SH-SY5Y (cell line): ENCODE data around the gene PLEKHA5.

Experiments used
- GATA2 ChIP-seq: IDR thresholded peaks from 2 replicates; pipeline ENCODE4 v1.6.1; 2011; ENCODE audit warnings: mild to moderate bottlenecking, low read depth, low read length
- GATA3 ChIP-seq: IDR thresholded peaks from 2 replicates; pipeline ENCODE4 v1.6.1; 2011; ENCODE audit warnings: low read depth, mild to moderate bottlenecking, low read length, moderate library complexity

Gene PLEKHA5

DNA sequence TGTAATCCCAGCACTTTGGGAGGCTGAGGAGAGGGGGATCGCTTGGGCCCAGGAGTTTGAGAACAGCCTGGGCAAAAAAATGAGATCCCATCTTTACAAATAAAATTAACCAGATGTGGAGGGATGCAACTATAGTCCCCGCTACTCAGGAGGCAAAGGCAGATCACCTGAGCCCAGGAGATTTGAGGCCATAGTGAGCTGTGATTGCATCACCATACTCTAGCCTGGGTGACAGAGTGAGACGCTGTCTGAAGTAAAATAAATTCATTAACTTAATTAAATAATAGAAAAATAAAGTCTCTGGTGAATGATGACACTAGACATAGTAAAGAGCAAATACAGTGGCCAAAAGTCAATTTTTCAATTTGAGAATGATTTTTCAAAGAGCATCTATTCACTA is 16.1 kb upstream of the PLEKHA5 start:
- TF ChIP-seq GATA2: no peak

DNA sequence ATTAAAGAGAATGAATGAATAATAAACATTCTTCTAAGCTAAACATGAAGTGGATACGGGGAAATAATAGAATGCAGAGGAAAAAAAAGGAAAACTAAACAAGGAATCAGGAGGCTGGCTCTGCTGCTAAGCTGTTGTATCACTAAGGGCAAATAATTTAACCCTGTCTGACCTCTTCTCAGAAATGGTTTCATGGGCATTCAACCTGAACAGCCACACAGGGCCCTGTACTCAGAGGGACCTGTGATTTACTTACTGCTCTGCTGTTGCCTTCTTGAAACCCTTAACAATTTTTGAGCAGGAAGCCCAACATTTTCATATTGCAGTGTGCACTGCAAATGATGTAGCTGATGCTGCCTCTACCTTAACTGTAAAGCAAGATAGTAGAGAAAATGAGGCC is 14.2 kb upstream of the PLEKHA5 start:
- TF ChIP-seq GATA2 (no peak), GATA3 (no peak)

DNA sequence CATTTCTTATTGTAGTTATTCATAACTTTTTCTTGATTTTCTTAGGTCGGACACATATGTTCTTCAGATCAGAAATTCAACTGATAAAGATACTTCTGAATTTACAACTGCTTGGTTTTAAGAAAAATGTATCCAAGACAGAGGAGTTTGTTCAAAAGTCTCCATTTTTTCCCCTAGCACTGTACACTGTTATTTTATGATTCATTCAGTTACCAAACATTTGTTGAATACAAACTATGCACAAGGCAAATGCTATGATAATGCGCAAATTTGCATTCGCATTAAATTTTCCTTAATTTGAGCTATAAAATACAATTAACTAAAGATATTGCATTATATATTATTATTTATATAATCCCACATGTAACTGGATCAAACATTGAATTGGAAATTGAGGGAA is 10.1 kb upstream of the PLEKHA5 start:
- TF ChIP-seq GATA2 (no peak), GATA3 (no peak)

DNA sequence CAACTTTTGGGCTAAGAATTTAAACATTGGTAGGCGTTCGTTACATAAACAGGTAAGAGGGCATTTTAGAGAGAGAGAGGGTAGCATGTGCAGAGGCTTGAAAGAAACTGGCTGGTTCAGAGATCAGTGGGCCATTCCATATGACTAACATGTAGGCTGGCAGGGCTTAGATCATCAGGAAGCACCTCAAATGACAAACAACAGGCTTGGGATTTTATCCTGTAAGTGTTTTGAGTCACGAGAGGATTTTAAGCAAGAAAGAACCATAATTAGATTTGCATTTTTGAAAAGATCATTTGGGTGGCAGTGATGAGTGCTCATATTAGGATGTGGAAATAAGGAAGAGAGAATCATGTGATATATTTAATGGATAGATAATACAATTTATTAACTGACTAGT is 8.7 kb upstream of the PLEKHA5 start:
- no peak for TF ChIP-seq GATA2
- no peak for TF ChIP-seq GATA3

DNA sequence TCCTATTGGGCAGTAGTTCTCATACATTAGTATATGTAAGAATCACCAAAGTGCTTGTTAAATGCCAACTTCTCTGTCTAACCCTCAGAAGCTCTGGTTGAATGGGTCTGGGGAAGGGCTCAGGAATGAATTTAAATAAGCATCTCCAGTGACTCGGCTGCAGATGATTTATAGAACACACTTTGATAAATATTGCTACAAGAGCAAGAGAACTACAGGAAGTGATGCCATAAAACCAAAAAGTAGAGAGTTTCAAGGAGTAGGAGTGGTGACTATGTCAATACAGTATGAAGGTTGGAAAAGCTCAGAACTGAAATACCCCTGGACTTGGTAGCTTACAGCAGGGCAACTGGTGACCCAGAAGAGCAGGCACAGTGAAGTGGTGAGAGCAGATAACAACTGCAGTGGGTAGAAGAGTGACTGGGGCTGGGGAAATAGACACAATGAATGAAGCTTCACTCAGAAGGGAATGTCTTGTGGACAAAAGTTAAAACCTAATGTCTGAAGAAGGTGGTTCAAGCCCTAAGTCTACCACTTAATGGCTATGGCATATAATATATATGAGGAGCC is 8.0 kb upstream of the PLEKHA5 start:
- TF ChIP-seq GATA2 (no peak), GATA3 (no peak)

DNA sequence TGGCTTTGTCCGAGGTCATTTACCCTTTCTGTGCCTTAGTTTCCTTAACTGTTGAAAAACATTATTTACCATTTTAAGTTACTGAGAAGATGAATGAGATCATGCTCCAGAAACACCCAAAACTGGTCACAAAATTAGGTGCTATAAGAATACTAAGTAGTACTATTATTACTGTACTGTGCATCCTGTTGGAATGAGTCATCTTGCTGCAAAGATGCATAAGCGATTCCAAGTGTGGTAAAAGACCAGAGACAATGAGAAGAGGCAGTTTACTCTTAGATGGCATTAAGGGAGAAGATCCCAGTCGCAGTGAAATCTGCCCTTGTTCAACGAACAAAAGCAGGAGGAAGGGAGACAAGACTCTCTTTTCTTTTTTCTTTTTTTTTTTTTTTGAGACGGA is 4.2 kb upstream of the PLEKHA5 start:
- TF ChIP-seq GATA2 (no peak), GATA3 (no peak)

DNA sequence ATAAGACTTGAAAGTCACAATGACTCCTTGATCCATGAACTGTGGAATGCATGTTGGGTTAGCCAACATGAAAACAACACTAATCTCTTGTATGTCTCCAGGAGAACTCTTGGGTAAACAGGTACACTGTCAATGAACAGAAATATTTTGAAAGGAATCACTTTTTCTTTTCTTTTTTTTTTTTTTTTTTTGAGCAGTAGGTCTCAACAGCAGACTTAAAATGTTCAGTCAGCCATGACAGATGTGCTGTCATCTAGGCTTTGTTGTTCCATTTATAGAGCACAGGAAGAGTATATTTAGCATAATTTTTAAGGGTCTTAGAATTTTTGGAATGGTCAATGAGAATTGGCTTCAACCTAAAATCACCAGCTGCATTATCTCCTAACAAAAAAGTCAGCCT is 2.3 kb upstream of the PLEKHA5 start:
- TF ChIP-seq GATA2 (no peak), GATA3 (no peak)

DNA sequence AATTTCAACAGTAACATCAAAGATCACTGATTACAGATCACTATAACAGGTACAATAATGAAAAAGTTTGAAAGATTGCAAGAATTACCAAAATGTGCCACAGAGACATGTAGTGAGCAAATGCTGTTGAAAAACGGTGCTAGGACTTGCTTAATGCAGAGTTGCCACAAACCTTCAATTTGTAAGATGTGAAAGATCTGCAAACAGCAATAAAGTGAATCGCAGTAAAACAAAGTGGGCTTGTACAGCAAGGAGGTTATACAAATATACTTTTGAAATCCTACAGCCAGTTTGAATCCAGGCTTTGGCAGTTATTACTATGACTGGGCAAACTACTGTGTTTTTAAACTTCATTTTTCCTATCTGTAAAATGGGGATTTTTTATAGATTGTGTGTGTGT is 1.0 kb upstream of the PLEKHA5 start:
- TF ChIP-seq GATA3 (no peak), GATA2 (no peak)

DNA sequence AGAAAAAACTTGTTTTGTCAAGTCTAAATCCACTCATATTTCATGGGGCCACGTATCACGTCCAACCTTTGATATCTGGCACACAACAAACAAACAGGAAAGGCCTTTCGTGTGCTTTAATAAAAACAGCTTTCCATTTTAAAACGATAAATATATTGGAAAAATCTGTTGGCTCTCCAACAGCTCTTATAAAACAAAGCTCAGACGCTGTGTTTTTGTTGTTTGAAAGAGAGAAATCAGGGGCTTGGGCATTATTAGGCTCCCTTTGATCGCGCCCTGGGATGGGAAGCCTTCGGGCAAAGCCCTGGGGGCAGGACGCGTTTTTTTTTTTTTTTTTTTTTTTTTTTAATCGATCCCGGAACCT is 429 bp upstream of the PLEKHA5 start:
- no peak for TF ChIP-seq GATA2
- TF ChIP-seq GATA3: no peak

DNA sequence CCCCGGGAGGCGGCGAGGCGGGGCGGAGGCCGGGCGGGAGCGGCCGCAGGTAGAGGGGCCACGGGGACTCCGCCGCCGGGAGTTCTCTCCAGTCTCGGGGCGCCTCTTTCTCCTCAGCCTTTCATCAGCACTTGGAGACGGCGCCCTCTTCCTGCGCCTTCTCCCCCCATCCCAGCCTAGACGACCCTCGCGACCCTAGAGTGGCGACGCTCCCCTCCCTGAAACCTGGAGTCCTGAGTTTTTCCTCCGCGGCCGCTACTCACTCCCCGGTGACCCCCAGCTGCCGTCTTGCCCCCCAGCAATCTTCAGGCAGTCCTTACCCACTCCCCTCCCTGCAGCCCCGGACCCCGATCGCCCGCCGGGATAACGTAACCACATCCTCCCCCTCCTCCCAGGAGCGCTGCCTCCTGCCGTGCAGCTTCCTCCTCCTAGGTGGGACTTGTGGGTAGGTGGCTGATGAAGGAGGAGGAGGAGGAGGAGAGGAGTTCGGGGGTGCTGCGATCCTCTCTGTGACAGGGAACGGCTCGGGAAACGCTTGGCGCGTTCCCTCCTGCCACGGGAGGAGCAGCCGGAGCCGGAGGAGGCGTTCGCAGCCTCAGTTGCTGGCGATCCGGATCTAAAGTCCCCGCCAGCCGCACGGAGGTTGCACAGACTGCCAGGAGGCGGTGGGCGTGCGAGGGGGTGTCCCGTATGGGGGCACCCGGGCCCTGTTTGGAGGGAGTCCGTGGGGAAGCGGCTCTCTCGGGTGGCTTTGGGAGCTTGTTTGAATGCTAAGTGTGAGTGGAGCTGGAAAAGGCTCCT is 891 bp downstream of the PLEKHA5 start:
- no peak for TF ChIP-seq GATA2
- TF ChIP-seq GATA3: no peak

DNA sequence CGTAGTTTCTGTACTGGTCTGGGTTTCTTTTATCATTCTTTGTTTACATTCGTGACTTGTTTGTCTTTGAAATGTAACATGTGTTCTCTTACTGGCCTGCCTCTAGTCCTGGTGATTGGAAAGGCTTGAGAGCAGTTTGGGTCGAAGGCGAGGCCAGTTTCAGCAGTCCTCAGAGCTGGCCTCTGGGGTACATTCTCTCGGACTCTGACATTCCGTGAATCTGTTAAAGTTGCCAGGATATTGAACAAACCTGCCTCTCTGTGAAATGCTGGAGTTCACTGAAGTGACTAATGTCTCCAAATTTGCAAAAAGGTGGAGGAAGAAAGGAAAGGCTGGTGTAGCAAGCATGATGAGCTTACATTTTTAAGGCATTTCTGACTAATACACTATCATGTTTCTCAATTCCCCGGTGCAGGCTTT is 1.5 kb downstream of the PLEKHA5 start:
- TF ChIP-seq GATA3 (no peak), GATA2 (no peak)

DNA sequence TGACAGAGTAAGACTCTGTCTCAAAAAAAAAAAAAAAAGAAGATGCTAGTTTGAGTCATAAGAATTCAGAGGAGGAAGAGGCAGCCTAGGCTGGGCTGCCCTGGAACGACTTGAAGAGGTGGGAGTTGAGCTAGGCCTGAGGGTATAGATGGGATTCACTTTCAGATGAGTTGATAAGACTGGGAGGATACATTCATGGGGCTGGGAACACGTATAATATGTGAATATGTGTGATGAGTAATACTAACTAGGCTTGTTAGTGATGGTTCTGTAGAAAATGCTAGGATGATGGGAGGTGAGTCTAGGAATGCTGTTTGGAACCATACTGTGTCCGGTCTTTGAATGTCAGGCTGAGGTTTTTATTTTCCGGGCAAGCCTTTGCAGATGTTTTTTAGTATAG is 9.0 kb downstream of the PLEKHA5 start:
- TF ChIP-seq GATA3 (no peak), GATA2 (no peak)

DNA sequence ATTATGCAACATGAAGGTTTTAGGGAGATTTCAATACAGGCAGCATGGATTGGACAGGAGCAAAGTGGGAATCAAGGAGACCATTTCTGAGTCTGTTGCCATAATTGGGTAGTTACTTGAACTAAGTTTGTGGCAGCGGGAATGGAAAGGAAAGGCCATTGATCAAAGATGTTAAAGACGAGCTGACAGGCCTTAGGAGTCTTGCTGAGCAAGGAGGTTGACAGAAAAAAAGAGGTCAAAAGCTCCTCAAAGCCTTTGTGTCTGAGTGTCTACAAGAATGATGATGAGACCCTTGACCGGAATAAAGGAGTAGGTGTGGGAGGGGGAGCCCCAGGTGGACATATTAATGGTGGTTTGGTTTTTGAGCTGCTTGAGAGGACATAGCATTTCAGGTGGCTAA is 9.4 kb downstream of the PLEKHA5 start:
- TF ChIP-seq GATA3 (no peak), GATA2 (no peak)

DNA sequence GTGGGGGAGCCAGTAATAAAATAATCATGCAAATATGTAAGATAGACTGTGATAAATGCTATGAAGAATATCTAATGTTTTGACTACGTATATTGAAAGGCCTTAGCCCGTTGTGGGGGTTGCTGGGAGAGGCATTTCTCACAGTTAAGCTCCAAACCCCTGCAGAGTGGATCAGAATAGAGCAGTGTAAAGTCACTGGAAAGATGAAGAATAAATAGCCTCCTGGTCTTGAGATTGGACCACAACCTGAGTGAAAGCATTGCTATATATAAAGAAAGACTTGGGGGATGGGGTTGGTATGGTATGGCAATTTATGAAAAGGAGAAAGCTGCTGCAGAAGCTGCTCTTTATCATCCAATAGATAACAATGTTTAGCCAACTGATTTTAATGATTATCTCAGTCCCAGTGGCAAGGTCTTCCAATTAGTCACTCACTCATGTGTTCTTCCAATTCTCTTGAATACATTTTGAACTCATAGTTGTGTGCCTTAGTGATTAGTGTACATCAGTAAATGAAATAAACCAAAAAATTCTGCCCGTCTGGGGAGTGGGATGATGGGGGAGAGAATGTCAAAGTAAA is 10.2 kb downstream of the PLEKHA5 start:
- TF ChIP-seq GATA3 (no peak), GATA2 (no peak)
